Islet of Langerhans (tissue), 1 donor: ENCODE measurements around the gene AK5.
"Not testable (repeated sequence)": the region's sequence is repeated elsewhere in the genome, so short reads cannot be mapped to it uniquely, and the experiment has no call there.

Experiments used
- FAIRE-seq: peaks from one replicate; lab custom pipeline; 2011; peaks lifted over from hg19 to GRCh38; lab: Jason Lieb, UNC

The AK5 gene

DNA sequence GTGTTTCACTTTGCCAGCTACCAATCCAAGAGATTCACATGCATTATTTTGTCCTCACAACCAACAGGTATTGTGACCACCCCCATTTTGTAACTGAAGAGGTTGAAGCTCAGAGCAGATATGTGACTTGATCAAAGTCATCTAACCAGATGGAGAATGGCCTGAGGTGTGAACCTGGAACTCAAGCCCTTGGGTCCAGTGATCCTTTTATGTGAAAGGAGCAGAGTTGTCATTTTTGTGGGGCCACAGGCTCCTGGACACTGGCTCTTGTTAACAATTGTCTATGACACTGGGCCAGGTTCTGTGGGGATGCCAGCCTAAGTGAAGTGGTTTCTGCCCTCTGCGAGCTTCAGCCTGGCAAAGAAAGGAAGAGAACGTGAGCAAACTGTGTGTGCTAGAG is 228.1 kb downstream of the AK5 start:
- no peak for FAIRE-seq

DNA sequence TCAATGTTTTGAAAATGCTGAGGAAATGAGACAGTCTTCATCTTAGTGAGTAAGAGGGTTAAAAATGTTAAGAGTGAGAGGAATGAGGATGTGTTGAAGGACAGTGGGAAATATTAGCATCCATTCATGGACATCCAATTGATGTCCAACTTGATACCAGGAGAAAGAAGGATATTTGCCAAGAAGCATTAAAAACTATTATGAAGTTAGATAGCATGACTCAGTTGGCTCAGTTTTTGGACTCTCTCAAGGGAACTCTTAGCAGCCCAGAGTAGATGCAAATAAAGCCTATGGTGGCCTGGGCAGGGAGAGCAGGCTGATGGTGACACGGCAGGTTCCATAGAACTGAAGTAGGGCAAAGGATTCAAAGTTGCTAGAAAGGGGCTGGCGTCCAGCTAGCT is 229.6 kb downstream of the AK5 start:
- FAIRE-seq, result no peak

DNA sequence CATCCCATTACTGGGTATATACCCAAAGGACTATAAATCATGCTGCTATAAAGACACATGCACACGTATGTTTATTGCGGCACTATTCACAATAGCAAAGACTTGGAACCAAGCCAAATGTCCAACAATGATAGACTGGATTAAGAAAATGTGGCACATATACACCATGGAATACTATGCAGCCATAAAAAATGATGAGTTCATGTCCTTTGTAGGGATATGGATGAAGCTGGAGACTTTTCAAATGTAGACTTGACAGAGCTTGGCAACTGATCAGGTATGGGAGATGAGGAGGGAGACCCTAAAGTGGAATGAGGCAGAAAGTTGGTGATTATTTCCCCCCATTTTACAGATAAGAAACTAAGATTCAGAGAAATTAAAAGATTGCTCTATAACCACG is 230.8 kb downstream of the AK5 start:
- not testable (repeated sequence) for FAIRE-seq

DNA sequence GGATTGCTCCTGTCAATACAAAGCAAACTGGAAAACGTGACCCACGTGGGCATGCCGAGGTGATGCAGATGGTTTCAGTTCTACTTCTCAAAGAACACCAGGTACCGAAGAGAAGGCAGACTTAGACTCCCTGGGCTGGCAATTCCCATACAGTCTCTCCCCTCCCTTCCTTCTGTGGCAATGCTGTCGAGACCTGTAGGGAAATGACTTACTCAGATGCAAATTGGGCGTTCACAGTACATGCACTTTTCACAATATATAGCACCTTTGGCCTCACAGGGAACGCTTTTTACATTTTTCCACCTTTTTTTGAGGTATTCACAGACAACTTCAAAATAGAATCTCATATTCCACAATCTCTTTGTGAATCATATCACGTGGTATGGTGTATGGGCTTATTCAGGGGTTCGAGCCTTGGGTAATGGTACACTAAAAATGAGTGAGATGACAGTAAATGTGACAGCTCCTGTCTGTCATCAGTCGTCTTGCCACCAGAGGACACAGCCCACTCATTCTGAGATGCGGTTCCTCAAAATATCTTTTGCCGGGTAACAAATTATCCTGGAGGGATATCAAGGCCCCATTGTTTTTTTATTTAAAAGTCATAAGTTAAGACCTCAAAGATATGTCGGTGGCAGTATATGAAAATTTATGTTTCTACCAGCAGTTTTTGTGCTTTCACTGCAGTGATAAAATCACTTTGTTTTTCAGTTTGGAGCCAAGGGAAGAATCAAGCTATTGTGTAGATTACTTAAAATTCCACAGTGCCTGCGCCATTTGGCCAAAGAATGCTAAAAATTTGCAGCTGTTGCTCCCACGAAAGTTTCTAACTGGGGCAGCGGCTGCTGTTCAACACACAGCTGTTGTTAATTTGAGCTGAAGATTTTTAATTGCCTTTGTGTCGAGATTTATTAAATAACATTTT is 232.3 kb downstream of the AK5 start:
- no peak for FAIRE-seq

DNA sequence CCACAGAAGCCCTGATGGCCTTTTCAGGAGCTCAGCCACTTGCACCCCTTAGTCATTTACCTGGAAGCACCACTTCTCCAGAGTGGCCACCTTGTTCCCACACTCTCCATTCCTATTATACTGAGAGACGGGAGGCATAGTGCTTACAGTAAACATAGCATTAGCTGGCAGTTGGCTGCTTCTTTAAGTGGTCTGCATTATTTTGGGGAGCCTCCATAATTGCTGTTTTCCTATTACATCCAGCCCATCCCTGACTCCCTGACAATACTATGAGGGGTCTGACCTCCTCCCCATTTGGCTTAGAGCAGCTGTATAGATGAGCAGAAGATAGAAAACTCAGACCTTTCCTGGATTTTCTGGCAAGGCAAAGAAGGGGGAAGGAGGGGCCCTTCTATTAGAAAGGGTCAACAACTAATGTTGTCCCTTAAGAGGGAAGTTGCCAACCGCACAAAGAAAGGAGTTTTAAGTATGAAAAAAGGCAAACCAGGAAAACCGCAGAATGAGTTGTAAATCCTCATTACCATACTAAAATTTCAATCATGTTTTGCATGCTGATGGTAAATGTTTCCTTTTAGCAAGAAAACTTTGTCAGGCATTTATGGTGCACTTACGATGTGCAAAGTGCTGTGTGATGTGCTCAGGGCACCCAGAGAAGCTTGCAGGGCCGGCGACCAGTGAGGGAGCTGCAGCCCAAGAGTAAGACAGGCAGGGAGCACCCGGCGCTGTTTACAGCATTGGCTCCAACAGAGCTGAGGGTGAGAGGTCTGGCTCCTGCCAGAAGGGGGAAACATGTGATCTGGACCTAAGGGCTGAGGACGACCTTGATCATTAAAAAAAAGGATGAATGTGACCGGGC is 233.3 kb downstream of the AK5 start:
- FAIRE-seq, result no peak

DNA sequence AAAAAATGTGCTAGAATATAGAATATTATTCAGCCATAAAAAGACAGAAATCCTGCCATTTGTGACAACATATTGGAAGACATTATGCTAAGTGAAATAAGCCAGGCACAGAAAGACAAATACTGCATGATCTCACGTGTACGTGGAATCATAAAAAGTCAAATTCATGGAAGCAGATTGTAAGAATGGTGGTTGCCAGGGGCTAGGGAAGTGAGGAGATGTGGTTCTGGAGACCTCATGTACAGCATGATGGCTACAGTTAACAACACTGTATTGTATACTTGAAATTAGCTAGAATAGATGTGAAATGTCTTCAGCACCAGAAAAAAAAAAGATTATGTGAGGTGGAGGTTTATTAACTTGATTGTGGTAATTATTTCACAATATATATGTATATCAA is 234.3 kb downstream of the AK5 start:
- FAIRE-seq, result no peak

DNA sequence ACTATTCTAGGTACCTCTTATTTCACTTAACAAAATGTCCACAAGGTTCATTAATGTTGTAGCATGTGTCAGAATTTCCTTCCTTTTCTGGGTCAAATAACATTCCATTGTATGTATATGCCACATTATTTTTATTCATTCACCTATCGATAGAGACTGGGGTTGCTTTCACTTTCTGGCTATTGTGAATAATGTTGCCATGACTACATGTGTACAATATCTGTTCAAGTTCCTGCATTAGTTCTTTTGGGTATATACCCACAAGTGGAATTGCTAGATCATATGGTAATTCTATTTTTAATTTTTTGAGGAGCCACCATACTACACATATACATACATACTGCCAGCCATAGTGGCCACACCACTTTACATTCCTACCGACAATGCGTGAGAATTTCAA is 242.2 kb downstream of the AK5 start:
- no peak for FAIRE-seq

DNA sequence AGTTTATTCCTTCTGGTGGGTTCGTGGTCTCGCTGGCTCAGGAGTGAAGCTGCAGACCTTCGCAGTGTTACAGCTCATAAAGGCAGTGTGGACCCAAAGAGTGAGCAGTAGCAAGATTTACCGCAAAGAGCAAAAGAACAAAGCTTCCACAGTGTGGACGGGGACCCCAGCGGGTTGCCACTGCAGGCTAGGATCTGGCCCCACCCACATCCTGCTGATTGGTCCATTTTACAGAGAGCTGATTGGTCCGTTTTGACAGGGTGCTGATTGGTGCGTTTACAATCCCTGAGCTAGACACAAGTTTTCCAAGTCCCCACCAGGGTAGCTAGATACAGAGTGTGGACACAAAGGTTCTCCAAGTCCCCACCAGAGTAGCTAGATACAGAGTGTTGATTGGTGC is 249.3 kb downstream of the AK5 start:
- not testable (repeated sequence) for FAIRE-seq

DNA sequence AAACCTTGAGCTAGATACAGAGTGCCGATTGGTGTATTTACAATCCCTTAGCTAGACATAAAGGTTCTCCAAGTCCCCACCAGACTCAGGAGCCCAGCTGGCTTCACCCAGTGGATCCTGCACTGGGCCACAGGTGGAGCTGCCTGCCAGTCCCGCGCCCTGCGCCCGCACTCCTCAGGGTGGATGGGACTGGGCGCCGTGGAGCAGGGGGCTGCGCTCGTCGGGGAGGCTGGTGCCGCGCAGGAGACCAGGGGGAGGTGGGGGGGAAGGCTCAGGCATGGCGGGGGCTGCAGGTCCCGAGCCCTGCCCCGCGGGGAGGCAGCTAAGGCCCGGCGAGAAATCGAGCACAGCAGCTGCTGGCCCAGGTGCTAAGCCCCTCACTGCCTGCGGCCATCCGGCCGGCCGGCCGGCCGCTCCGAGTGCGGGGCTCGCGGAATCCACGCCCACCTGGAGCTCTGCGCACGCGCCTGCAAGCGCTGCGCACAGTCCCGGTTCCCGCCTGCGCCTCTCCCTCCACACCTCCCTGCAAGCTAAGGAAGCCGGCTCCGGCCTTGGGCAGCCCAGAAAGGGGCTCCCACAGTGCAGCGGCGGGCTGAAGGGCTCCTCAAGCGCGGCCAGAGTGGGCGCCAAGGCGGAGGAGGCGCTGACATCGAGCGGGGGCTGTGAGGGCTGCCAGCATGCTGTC is 249.9 kb downstream of the AK5 start:
- FAIRE-seq, result not testable (repeated sequence)

DNA sequence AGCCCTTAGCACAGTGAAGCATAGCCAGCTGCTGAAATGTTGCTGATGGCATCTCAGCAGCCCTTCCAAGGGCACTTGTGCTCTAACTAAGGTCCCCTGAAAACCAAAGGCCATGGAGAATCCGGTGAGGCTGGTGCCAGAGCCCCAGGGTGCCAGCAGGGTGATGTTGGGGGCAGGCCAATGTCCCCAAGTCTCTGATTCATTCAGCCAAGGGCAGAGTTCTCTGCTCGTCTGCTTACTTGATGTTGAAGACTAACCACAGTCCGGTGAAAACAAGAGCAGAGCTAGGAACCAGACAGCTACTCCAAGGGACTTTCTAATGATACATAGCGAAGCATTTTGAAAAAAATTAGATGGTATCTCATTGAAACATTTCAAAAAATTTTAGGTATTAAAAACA is 250.8 kb downstream of the AK5 start:
- FAIRE-seq, result no peak

DNA sequence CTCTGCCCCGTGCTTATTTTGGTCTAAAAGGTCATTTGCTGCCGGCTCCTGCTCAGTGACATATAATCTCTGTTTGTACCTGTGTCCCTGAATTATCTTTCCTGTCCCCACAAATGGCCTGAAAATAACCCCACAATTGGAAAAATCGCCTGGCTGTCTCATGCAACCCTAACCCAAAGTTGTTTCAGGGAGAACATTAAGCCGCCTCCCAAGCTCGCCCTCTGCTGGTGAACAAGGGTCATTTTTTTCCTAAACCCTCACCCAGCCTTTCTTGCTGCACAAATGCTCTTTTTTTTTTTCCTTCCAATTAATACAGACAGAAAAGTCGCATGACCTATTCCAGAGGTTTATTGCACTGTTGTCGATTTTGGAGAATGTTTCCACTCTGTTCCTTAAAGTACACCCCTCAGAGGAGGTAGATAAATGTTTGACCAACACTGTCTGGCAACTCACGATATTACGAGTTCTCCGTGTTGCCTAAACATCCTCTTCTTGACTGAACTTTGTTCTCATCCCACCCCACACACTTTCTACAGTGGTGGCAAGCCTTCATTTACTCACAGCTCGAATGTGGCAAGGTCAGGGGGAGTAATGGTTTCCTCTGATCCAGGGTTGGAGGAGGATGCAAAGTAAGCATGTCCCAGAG is 252.0 kb downstream of the AK5 start:
- peak; percentile 97 for FAIRE-seq

DNA sequence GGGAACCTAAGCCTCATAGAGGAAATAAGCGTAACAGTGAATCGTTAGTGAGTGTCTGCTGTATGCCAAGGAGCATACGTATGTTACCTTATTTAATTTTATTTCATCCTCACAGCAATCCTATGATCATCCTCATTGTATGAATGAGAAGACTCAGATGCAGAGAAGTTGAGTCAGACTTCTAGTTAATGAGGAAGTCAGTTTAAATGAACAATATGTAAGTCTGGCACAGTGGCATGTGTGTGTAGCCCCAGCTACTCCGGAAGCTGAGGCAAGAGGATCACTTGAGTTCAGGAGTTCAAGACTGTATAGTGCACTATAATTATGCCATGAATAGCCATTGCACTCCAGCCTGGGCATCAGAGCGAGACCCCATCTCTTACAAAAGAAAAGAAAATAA is 252.6 kb downstream of the AK5 start:
- no peak for FAIRE-seq

DNA sequence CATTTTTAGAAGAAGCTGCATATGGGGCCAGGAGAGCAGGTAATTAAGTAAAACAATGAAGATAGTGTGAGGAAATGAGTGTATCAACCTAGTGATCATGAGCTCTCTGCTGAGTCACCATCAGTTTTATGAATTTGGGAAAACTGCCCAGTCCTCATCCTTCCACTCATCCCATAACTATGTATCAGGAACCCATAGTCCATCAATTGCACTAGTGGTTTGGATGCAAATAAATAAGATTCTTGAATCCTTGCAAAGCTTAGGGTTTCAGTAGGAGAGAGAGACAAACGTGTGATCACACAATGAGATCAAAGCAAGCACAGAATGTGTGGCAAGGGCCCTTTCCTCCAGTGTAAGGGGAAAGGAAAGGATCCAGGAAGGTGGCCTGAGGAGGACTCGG is 255.0 kb downstream of the AK5 start:
- FAIRE-seq, result no peak

DNA sequence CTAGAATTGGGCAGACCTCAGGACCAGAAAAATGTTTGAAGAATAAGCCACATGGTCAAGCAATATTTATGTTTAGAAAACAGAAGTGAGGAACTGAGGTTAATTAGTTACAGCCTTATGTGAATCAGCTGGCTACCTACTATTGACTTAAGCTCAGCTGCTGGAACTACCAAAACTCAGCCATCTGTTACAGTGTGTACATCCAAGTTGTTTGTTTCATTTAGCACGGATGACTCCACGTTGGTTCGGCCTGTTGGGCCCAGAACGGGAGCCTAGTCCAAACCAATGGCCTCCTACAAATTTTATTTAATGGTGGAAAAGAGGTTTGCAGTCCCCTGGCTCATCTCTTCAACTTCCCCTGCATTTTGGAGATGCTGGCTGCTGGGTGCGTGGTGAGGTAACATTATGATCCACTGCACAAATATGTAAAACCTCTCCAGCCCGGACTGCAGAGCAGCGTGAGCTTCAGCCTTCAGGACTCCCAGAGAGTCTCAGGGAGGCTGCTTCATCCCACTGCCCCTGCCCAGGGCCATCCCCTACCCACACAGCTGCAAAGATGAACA is 257.2 kb downstream of the AK5 start:
- peak; percentile 92 for FAIRE-seq

DNA sequence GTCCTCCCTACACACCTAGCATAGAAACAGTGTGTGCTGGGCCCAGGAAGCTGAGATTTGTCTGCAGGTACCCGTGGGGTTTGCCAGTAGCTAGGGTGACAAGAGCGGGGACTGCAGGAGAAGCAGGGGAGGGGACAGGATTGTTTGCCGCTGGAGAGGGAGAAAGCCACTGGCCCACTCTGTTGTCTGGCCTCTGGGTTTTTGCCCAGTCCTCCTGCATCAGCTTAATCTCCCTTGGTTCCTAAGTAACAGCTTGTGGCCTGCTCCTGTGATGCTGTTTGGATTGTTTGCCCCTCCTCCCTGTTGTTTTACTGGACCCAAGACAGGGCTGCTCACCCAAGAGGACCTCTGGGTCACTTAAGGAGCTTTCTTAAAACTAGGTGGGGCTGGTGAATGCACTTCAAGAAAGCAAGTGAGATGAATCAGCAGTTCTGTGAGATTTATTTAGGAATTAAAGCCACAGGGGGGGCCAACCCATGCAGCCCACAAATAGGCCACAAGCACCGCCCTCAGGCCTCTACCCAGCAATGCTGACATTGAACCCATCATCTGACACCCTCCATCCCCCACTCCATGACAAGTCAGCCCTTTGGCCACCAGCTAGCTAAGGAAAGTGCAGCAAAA is 257.8 kb downstream of the AK5 start:
- FAIRE-seq, result peak; percentile 58

DNA sequence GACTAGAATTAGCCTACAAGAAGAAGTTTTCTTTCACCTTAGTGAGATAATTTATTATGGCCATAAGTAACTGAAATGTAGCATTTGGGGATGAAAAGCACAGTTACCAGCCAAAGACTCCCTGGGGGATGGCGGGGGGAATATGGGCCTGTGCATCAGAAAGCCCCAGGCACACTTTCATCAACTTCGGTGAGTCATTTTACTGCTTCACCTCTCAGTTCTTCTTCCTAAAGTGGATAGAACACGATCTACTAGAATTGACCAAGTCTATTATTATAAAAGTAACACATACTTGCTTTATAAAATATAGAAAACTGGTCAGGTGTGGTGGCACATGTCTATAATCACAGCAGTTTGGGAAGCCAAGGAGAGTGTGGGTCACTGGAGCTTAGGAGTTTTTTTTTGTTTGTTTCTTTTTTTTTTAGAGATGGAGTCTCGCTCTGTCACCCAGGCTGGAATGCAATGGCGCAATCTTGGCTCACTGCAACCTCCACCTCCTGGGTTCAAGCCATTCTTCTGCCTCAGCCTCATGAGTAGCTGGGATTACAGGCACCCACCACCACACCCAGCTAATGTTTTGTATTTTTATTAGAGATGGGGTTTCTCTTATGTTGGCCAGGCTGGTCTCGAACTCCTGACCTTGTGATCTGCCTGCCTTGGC is 258.8 kb downstream of the AK5 start:
- FAIRE-seq, result no peak

DNA sequence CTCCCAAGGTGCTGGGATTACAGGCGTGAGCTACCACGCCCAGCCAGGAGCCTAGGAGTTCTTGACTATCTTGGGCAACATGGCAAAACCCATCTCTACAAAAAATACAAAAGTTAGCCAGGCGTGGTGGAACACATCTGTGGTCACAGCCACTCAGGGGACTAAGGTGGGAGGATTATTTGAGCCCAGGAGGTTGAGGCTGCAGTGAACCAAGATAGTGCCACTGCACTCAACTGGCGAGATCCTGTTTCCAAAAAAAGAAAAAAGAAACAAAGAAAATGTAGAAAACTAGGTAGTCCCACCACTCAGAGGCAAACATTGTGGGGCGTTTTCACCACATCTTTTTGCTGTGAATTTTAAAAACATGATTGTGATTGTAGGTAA is 259.3 kb downstream of the AK5 start:
- FAIRE-seq, result no peak

DNA sequence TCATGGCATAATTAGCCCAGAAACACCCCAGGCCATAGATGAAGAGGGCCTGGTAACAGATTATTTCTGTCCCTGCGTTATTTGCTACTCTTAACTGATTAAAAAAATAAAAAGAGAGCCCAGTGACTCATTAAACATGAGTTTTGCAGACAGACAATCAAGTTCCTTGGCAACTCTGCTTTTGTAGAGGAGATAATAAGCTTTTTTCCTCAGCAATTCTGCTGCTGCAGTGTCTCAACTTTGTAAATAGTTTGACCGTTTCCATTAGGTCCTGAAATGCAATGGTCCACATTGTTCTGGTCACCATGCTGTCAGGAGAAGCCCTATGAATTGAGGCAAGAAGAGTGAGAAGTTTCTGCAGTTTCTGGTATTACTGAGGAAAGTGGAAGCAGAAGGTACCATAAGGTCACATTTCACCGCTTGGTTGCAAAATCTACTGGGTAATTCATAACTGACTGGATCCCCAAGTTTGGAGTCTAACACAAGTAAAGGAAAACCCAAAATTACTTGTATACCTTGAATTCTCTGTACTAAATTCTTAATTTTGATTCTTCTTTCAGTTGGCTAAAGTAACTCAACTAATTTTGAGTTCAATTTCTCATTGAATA is 261.1 kb downstream of the AK5 start:
- FAIRE-seq, result no peak

DNA sequence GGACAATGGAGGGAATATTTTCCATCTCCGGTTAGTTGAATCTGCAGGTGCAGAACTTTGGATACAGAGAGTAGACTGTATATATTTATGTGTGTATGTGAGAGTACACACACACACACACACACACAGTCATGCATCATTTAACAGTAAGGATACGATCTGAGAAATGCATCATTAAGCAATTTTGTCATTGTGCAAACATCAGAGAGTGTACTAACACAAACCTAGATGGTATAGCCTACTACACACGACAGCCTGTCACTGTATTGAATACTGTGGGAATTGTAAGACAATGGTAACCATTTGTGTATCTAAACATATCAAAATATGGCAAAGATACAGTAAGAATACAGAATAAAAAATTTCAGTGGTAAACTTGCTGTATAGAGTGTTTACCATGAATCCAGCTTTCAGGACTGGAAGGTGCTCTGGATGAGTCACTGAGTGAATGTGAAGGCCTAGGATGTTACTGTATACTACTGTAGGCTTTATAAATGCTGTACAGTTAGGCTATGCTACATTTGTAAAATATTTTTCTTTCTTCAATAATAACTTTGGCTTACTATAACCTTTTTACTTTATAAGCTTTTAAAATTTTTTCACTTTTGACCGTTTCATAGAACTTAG is 262.1 kb downstream of the AK5 start:
- no peak for FAIRE-seq

DNA sequence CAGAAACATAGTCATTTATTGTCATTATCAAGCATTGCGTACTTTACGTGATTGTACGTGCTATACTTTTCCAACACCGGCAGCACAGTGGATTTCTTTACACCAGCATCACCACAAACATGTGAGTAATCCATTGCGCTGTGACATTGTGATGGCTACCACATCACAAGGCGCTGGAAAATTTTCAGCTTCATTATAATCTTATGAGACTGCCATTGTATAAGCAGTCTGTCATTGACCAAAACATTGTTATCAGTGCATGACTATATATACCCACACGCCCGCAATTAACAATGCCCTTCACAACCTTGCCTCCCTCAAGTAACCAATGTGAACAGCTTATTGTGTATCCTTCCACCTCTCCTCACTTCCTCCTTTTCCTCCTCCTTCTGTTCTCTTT is 263.0 kb downstream of the AK5 start:
- FAIRE-seq, result no peak
